Measurements from ENCODE around the gene TAPBPL.
A peak's percentile ranks its signal among the peaks of the same experiment; 100 is the strongest.

- peak; percentile 46 for TF ChIP-seq POLR2A (IDR thresholded peaks at IDR 0.05; ENCODE audit: low read length)
- no peak for TF ChIP-seq GATA1 (IDR thresholded peaks at IDR 0.05; ENCODE audit: low read depth, low read length)
Measured at GRCh38 chr12:6458281-6459003, 6.6 kb downstream of the TAPBPL start.
